Stimulated activated CD8-positive, alpha-beta memory T cell treated with anti-CD3 and anti-CD28 coated beads, Interleukin-4, amount 100 ng/mL, for 4 hours (primary cell): ENCODE data around the gene CFAP221.

ENCODE experiments used
- DNase-seq, 2 donors: peaks; one replicate each; pipeline ENCODE4 v3.0.0-alpha.2; 2020; ENCODE audit warnings: low read depth in 2 of 2, low spot score in 1 of 2

Gene CFAP221

DNA sequence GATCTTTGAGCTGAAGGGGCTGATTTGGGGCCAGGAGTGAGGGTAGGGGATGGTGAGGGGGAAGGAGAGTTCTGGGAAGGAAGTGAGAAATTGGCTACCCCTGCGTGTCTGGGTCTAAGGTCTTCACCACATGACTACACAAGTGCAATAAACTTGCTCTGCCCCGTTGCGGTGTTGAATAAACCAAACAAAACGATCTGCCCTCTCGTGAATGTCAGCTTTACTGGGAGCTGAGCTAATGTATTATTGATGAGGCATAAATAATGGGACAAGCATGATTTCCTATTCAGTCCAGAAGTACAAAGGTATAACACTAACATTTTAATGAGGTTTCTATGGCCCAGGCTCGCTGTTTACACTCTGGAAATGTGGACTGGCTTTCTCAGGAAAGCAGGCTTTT lies 8.0 kb upstream of the CFAP221 start:
- DNase-seq: no peak

DNA sequence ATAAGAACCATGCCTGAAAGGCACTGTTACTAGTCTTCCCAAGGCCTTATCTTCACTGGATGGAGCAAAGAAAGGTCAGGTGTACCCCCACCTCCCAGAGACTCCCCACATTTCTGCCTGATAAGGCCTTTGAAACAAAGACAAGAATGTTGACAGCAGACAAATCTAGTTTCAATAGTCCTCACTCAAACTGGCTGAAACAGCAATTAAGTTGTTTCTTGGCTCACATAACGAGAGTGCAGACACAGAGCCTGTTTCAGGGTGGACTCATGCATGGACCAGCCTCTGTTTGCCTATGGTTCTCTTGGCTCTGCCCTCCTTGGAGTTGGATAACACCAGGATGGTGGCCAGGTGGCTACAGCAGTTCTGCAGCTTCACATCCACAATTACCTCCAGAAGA lies 7.5 kb upstream of the CFAP221 start:
- no peak for DNase-seq

DNA sequence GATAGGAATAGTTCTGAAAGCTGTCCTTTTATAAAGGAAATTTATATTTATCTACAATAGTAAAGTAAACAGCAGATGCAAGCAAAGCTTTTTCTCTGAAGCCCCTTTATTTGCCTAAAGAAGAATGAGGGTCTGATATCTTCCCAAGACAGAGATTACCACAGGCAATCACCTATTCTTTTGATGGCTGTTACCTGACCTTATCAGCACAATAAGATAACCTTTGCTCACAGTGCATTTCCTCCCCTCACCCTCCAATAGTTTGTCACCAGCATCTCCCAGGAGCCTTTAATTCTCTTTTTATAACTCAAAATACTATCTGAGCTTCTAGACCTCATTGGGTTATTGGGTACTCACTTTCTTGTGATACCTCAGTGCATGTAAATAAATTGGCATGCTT lies 6.5 kb upstream of the CFAP221 start:
- DNase-seq: no peak

DNA sequence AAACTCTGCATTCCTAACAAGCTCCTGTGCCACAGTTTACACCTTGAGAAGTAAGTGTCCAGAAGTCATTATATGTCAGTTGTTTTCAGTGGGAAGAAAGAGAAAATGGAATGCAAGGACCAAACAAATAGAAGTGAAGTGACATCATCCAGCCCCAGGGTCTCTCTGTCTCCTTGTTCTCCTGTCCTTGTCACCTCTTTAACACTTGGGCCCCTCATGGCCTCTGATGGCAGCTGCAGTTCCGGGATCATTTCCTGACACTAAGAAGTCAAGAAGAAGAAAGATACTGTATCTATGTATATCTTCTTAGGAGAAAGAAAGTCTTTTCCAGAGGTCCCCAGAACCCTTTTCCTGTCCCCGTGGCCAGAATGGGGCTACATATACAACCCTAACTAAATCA lies 2.8 kb upstream of the CFAP221 start:
- DNase-seq: no peak

DNA sequence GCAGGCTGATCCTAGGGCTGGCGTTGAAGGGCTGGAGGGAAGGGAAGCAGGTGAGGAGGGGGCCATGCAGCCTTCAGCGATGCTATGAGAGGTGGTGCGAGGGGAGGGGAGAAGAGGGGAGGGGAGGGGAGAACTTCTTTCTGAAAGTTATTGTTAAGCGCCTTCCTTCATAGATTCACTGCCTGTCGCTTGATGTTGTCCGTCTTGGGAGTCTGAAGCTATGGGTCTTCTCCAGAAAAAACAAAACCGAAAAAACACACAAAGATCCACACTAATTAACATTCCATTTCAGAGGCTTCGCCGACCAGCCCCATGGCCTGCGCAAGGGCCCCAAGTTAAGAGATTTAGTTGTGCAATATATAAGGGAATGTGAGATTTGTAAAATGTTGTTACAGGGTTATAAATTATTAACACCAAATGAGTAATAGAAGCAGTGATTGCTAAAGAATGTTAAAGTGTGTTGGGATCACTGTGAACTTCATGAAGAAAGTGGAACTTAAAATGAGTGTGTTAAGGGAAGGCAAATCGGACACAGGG lies 758 bp downstream of the CFAP221 start:
- DNase-seq: no peak

DNA sequence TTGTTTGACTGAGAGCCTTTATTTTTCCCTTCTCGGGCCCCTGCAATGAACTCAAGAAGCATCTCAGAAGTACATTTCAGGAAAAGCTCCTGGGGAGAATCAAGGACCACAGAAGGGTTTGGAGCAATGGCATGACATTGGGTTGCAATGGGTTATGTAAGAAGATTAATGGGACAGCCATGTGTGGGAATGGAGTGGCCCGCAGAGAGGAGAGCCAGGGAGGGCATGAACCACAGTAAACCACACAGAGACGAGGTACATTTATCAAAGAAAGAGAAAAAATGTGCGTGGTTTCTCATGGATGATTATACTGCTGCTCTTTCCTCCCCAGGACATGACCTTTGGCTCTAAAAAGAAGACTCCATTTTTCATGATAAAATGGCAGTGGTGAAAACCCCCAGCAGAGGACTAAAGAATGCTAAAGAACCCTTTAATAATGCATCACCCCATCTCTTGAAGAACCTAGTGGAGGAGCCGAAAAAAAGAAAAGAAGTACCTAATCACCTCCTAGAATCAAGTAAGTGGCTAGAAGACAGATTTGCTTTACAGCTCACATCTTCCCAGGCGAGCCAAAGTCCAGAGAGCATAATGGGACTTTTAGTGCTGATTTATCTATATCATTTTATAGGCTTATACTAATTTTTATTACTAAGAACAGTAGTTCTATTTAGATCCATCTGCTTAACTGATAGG lies 1.7 kb downstream of the CFAP221 start:
- no peak for DNase-seq

DNA sequence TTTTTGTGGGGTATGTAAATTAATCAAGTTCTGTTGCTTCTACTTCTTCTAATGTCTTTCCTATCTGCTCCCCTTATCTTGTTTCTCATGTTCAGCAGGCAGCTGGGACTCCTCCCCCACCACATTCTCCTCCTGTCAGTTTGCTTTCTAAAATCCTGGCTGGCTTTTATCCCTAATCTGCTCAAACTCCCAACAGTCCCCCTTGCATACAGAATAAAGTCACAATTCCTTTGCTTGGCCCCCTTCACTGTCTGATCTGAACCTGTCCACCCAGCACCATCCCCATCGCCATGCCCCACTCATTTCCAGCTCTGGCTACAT lies 2.2 kb downstream of the CFAP221 start:
- DNase-seq: no peak

DNA sequence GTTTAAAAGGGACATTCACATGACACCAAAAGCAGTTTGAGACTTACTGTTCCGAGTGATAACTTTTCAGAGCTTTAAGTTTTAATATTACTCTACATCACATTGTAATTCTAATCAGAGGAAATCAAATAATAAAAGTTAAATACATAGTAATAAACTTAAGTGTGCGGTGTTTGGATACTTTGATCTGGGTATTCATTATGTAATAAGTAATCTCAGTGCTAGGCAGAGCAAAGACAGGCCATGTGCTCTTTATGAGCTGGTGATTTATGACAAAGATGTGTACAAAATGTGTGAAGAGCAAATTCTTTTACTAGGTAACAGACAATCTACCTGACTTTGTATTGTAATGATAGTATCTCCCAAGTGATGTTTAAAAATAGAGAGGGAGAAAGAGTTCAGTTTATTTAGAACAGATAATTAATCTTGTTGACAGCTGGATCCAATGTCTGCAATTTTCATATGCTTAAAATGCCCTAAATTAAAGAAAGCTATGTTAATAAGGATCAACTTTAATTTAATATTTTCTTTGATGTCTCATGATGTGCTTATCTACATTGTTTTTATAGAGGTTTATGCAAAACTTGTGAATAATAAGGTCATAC lies 4.4 kb downstream of the CFAP221 start:
- DNase-seq: no peak

DNA sequence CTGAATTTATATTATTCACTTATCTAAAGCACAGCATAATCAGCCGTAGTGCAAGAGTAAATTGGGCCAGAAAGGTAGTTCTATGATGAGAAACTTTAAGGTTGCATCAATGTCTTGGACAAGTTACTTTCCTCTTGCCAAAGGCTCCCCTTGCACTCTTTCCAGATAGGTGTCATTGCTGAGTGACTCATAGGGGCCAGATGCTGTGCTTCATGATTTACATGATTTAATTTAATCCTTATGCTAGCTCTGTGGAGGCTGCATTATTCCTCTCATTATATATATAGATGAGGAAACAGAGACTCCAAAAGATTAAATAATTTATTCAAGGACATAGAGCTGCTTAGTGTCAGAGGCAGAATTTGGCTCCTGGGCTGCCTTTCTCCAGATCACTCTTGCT lies 5.0 kb downstream of the CFAP221 start:
- no peak for DNase-seq

DNA sequence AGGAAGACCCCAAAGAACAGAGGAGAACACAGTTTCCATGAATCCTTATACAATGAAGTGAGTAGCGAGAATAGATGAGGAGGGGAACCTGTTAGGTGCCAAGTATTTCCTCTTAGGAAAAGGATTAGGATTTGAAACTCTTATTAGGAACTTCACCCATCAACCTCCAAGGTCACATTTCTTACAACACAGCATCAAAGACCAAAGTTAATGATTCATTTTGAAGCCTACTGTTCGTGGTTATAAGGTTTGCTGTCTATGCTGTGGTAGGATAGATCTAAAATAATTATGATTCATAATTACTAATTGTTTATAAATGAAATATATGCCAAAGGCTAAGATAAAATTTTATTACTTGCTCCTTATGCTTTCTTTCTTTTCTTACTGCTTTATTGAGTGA lies 6.1 kb downstream of the CFAP221 start:
- no peak for DNase-seq

DNA sequence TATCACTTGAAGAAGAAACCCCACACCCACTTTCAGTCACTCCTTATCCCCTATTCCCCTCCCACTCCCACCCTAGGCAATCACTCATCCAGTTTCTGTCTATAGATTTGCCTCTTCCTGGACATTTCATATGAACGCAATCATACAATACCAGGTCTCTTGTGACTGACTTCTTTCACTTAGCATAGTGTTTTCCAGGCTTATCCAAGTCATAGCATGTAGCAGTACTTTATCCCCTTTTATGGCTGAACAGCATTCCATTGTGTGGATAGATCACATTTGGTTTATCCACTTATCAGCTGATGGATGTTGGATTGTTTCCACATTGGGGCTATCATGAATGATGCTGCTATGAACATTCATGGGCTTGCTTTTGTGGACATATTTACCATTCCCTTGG lies 6.6 kb downstream of the CFAP221 start:
- DNase-seq: no peak

DNA sequence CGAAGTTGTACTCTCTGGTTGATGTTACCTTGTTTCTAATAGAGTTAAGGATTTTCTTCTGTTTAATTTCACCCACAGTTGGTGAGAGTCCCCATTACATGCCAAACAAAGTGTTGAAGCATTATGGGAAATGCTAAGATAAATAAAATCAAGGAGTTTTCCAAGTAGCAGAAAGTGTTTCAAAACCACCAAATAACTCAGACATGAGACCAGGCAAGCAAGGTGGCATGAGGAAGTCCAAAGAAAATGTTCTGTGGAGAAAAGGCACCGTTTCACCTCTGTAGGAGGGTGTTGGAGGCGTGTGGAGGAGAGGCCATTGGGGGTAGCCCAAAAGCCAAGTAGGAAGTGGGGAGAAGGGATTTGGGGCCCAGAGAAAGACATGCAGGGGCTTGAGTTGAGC lies 8.7 kb downstream of the CFAP221 start:
- no peak for DNase-seq

DNA sequence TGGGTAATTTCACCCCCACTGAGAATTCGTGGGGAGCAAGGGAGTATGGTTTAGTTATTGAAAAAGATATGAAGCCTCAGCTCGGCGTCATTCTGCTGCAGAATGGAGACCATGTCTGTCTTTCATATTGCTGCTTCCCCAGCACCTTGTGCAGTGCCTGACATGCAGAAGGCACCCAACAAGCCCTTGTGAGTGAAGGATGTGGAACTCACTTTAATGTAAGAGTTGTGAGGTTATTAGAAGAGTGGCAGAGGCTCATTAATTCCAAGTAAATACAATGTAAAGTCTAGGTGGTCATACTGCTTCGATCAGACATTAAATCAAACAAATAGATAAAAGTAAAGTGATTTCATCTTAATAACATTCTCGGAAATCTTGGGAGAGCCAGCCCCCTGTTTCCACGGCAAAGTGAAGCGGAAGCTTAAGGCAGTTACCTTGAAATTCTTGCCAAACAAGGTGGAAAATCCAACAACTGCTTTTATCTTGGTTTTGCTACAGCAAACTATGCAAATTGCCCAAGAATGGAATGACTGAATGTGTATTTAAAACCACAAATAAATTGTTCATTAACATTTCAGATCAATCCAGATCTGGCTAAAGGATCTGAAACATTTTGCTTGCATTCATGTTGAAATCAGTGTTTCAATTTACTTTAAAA lies 9.6 kb downstream of the CFAP221 start:
- no peak for DNase-seq

DNA sequence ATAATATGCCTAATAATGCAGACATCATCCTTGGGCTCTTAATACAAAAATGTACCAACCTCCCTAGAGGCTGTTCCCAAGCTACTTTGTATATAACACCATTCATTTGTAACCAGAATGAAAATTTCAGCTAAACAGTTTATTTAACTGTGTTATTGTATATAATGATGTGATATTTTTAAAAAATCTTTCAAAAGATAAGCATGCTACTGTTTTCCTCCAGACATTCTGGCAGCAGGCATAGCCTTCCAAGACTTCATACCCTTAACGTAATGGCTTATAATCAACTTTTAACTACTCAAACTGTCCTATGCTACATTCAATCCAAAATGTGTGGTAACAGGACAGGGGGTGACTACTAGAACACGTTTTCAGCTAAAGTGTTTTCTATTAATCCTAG lies 21.2 kb downstream of the CFAP221 start:
- no peak for DNase-seq

DNA sequence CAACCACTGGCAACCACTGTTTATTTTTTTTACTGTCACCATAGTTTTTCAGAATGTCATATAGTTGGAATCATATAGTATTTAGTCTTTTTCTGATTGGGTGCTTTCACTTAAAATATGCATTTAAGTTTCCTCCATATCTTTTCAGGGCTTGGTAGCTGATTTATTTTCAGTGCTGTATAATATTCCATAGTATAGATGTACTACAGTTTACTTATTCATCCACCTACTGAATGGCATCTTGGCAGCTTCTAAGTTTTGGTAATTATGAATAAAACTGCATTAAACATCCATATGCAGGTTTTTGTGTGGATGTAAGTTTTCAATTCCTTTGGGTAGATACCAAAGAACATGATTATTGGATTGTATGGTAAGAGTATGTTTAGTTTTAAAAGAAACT lies 23.0 kb downstream of the CFAP221 start:
- no peak for DNase-seq

DNA sequence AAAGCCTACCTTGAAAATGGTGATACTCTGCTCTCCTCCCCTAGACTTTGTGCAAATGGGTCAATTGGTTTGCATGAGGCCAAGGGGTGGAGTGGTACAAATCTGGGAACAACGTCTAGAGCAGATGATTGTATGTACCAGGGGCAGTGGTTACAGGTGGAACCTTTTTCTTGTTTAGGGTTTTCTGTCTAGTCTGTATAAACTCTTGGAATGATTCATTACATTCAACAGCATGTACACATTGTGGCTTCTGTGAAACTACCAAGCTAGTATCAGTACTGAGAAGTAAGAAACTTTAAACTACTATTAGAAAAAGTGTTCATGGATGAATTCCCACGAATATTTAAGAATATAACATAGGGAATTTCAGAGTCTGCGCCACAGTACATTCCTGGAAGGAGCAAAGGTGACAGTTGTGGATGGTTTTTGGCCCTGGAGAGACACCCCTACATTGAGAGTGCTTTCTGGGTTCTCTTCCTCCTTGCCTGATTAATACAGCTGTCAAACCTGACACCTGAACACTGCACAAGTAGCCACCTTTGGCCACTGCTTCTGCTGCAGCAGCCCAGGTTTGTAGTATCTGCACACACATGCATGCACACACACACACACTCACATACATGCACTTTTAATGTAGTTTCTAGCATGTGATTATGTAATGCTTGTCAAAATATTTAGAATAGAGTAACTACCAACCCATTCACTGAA lies 30.0 kb downstream of the CFAP221 start:
- DNase-seq: no peak

DNA sequence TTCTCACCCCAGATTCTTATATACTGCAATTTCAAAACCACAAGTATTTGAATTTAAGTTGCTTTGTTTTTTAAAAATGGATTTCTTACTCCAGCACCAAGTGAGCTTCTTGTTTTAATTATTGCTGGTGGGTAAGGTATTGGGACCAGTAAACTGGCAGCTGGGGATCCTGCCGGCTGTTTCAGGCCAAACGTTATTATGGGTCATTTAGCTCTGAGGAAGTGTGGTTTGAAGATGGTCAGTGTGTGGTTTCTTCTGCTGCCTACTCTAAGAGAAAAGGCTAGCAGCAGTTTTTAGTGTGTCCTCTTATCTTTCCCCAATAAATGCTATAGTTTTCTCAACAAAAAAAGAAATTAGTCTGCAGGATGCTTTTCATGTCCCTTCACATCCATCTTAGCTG lies 30.6 kb downstream of the CFAP221 start:
- DNase-seq: no peak

DNA sequence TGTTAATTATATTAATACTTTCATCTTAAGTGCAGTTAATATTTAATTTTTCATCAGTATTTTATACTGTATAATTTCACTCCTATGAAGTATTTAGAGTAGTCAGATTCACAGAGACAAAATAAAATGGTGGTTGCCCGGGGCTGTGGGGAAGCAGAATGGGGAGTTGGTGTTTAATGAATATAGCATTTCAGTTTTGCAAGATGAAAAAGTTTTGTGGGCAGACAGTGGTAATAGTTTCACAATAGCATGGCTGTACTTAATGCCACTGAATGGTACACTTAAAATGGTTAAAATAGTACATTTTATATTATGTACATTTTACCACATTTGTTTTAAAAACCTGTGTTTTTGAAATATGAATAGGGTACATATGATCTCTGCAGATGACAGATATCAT lies 31.2 kb downstream of the CFAP221 start:
- no peak for DNase-seq

DNA sequence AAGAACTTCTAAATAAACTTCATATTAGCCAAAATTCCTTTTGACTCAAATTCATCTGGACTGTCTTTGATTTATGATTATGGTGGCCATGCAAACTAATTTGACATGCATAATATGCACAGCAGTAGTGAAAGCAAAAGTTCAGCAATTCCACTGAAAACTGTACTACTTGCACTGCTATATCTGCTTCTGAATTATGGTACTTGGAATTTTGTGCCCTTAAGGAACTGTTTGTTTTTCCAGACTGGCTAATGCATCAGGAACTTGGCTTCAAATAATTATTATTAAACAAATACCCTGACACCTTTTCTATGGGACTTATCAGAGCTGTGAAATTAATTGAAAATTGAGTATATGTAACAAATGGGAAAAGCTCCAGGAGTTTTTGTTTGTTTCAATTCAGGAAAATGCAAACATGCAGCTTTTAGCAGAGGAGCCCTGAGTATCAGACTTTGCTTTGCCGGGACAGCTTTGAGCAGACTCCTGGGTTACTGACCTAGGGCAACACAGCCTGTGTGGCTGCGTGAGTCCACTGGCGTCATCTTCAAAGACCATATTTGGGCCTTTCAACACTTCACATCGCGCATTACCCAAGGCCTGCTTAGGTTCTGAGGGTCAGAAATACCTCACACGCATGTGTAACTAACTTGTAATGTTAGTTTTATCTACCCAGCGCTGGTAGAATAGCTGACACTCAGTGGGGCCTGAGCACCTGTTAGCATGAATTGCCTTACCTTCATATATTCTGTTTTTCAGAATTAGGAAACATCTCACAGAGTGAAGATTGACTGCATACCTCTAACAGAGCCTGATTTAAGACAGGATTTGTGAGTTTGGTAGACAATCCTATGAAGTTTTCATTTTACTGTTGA lies 35.4 kb downstream of the CFAP221 start:
- DNase-seq: no peak

DNA sequence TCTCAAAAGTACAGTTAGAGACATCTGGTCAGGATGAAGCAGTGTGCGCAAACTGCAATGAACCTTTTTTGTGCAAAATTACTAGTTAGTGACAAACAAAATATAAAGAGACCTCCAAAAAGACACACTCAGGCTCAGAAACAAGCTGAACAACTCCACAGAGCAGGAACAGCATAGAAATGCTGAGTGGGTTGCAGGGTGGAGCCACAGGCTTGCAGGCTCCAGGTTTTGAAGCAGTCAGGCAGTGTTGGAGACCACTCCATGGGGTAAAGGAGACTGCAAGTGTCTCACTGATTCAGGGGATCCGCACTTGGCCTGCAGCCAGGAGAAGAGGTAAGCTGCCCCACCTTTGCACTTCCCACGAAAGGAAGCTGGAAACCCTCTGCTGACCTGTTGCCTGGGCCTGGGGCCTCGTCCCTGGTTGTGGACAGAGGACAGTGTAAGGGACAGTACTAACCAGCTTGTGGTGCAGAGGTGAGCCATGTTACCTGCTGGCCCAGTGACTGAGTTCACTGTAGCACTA lies 36.4 kb downstream of the CFAP221 start:
- DNase-seq: no peak

DNA sequence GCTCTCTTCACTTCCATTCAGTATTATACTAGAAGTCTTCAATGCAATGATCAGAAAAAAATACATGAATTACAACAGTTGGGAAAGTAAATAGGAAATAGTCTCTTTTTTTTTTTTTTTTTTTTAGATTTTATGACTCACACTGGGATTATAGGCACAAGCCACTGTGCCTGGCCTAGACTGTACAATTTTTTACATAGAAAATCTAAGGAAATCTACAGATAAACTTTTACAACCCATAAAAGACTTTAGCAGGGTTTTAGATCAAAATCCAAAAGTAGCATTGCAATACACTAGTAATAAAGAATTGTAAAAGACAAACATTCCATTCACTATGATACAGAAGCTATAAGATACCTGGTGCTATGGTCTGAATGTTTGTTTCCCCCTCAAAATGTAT lies 39.0 kb downstream of the CFAP221 start:
- DNase-seq: no peak
